DMS114 treated with DMSO at 0.1 percent for 48 hours (cell line): Measurements from ENCODE around the gene PRSS33.

Source experiments
- DNase-seq: peaks from one replicate; lab custom pipeline; 2025; ENCODE audit not compliant: unreplicated experiment; lab: John Stamatoyannopoulos, UW

The PRSS33 gene

DNA sequence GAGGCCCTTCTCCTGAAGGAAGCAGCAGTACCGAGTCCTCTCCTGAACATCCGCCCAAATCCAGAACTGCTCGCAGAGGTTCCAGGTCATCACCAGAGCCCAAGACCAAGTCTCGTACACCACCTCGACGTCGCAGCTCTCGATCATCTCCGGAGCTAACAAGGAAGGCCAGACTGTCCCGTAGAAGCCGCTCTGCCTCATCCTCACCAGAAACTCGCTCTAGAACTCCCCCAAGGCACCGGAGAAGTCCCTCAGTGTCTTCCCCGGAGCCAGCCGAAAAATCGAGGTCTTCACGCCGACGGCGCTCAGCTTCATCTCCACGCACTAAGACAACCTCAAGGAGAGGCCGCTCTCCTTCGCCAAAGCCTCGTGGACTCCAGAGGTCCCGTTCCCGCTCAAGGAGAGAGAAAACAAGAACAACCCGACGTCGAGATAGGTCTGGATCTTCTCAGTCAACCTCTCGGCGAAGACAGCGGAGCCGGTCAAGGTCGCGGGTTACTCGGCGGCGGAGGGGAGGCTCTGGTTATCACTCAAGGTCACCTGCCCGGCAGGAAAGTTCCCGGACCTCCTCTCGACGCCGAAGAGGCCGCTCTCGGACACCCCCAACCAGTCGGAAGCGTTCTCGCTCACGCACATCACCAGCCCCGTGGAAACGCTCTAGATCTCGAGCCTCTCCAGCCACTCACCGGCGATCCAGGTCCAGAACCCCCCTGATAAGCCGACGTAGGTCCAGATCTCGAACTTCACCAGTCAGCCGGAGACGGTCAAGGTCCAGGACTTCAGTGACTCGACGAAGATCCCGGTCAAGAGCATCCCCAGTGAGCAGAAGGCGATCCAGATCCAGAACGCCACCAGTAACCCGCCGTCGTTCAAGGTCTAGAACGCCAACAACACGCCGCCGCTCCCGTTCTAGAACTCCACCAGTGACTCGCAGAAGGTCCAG, 21.6 kb downstream of the PRSS33 start:
- no peak for DNase-seq

DNA sequence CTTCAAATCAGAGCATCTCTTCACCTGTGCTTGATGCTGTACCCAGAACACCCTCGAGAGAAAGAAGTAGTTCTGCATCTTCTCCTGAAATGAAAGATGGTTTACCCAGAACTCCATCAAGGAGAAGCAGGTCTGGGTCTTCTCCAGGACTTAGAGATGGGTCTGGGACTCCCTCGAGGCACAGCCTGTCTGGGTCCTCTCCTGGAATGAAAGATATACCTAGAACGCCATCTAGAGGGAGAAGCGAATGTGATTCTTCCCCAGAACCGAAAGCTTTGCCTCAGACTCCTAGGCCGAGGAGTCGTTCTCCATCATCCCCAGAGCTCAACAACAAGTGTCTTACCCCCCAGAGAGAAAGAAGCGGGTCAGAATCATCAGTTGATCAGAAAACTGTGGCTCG, 22.6 kb downstream of the PRSS33 start:
- no peak for DNase-seq

DNA sequence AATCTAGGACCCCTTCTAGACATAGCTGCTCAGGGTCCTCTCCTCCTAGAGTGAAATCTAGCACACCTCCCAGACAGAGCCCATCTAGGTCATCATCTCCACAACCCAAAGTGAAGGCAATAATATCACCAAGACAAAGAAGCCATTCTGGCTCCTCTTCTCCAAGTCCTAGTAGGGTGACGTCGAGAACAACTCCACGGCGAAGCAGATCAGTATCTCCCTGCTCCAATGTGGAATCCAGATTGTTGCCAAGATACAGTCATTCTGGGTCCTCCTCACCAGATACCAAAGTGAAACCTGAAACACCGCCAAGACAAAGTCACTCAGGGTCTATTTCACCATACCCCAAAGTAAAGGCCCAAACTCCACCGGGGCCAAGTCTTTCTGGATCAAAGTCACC, 24.2 kb downstream of the PRSS33 start:
- DNase-seq: no peak

DNA sequence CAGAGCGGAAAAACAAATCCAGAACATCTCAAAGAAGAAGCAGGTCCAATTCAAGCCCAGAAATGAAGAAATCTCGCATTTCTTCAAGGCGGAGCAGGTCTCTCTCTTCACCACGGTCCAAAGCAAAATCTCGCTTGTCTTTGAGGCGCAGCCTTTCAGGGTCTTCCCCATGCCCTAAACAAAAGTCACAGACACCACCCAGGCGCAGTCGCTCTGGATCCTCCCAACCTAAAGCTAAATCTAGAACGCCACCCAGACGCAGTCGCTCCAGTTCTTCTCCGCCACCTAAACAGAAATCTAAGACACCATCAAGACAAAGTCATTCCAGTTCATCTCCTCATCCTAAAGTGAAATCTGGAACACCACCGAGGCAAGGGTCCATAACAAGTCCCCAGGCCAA, 24.6 kb downstream of the PRSS33 start:
- DNase-seq: no peak

DNA sequence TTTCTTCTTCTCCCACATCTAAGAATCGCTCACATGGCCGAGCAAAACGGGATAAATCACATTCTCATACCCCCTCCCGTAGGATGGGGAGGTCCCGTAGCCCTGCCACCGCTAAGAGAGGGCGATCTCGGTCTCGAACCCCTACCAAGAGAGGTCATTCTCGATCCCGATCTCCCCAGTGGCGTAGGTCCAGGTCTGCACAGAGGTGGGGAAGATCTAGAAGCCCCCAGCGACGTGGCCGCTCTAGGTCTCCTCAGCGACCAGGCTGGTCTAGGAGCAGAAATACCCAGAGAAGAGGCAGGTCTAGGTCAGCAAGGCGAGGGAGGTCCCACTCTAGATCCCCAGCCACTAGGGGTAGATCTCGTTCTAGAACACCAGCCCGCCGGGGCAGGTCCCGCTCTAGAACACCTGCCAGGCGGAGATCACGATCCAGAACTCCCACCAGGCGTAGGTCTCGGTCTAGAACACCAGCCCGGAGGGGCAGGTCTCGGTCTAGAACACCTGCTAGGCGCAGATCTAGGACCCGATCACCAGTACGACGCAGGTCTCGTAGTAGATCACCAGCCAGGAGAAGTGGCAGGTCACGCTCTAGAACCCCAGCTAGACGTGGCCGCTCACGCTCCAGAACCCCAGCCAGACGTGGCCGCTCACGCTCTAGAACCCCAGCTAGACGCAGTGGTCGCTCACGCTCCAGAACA, 25.3 kb downstream of the PRSS33 start:
- no peak for DNase-seq

DNA sequence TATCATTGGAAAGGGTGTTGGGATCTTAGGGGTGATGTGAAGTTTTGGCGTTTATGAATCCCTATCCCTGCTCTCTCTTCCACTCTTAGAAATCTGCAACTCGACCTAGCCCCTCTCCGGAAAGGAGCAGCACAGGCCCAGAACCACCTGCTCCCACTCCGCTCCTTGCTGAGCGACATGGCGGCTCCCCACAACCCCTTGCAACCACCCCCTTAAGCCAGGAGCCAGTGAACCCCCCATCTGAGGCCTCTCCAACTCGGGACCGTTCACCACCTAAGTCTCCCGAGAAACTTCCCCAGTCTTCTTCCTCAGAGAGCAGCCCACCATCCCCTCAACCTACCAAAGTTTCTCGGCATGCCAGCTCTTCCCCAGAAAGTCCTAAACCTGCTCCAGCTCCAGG, 25.9 kb downstream of the PRSS33 start:
- DNase-seq: no peak

DNA sequence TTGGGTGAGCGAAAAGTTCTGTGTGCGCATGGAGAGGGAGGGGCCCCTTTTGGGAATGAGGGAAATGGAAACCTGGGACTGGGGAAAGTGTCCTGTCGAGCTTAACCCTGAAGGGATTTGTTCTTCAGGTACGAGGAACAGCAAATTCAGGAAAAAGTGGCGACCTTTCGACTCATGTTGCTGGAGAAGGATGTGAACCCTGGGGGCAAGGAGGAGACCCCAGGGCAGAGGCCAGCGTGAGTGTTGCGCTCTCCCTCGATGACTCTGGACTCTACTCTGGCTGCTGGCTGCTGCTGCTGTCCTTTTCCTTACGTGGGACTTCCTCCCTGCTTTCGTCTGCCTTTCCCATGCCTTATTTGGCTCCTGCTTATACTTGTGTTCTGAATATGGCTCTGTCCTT, 30.0 kb downstream of the PRSS33 start:
- no peak for DNase-seq

DNA sequence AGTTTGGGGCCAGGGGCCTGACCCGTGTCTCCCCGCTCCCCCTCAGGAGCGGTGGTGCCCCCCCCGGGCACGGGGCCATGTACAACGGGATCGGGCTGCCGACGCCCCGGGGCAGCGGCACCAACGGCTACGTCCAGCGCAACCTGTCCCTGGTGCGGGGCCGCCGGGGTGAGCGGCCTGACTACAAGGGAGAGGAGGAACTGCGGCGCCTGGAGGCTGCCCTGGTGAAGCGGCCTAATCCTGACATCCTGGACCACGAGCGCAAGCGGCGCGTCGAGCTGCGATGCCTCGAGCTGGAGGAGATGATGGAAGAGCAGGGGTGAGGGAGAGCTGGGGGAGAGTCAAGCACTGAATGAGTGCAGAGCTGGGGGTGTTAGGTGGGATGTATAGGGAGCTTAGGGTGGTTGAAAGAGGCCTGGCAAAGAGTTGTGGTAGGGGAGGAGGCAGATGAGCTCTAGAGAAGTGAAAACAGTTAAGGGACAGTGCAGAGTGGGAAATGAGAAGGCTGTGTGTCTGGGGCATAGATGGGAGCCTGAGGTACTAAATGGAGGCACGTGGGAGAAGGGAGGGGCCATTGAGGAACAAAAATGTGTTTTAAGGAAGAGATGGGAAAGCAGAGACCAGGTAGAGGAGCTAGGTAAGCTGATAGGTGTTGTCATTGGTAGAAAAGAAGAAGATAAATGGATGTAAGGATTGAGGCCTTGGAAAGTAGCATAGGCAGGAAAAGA, 30.9 kb downstream of the PRSS33 start:
- no peak for DNase-seq

DNA sequence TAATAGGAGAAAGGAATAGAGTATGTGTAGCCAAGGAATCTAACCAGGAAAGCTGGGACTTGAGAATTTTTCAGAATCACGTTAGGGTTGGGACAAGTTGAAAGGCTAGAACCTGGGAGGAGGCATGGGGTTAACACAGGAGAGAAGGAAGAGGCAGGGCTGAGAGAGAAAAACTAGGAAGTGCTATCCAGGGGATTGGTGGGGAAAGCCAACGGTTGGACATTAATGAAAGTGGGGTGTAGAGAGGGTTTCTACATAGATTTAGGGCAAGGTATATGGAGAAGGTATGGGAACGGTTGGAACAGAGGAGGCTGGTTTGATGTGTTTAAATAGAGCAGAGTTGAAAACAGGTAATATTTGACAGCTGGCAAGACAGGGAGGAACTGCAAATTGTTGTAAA, 32.2 kb downstream of the PRSS33 start:
- no peak for DNase-seq

DNA sequence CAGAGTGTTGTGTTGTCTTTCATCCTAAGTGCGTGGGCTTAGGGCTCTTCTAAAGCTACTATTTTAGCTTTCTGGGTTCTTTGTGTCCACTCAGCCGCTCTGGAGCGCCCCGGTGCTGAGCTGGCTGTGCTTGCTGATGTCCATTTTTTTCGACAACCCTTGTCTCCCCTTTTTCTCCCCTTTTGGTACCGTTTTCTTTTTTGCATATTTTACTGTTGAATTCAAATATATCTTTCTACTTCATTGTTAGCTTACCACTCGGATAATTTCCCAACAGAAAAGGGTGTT, 33.7 kb downstream of the PRSS33 start:
- DNase-seq: no peak

DNA sequence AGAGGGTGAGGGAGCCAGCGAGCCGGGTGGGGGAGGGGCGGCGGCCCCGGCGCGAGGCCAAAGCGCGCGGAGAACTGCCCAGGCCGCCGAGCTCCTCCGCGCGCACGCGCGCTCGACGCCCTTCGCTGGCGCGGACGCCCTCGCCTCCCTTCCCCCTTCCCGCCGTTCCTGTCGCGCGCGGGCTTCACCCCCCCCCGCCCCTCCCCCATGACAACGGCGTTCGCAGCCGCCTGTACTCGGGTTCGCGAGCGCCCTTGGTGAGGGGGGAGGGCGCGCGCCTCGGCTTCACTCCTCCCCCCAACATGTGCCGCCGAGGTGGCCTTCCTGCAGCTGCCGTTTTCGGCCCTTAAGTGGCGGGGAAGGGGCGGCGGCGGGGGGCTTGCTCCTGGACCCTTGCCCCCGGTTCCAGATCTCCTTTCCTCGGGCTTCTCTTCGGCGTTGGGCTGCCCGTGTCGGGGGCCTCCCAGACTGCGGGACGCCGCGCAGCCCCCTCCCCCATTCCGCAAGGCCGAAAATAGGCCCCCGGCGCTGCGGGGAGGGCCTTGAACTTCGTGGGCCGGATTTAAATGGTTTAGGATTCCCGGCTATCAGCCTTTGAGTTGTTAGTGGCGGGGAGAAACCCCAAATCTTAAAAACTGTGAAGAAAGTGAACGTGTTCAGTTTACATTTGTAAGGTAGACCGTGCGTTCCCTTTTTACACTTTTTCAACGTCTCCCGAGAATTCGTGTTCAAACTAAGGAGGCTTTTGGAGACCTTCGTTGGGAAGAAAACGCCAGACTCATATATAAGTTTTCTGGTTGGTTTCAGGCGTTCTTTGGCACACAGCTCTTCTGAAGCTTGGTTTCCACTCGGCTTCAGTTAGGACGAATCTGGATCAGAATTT, 34.3 kb downstream of the PRSS33 start:
- peak; percentile 58 for DNase-seq

DNA sequence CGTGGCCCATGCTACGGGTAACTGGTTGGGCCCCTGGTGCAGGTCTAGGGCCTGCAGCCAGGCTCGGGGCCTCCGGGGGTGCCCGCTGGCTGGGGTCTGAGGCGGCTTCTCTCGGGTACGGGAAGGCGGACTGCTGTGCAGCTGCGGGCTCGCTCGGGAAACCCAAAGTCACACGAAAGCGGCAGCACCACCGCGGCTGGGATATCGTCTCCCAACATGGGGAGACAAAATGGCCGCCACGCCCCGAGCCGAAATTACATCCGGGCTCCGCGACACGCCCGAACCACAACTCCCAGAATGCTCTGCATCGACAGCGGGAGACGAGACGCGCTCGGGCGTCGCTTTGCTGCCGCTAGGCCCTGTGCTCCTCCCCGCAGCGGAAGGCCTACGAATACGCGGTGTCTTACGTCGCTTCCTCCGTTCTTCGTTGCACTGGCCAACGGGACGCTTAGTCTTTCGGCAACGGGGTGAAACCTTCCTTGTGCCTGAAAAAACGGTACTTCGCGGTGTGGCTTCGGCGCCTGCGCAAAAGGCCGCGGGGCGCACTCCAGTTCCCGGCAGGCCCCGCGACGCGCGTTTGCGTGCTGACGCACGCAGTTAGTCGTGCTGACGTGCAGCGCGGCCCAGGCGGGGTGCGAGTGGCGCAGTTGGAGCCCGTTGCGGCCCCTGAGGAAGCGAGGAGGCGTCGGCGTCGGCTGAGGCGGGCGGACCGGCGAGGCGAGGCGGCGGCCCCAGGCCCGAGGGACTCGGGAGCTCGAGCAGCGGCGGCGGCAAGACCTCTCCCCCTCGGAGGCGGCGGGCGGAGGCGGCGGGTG, 35.1 kb downstream of the PRSS33 start, which contains the start of gene SRRM2:
TSS of gene SRRM2 (plus strand) at position 604 of the 815 bp plus-strand sequence. CDS start 3,727 bp downstream, outside the sequence.
- DNase-seq: peak; percentile 97

DNA sequence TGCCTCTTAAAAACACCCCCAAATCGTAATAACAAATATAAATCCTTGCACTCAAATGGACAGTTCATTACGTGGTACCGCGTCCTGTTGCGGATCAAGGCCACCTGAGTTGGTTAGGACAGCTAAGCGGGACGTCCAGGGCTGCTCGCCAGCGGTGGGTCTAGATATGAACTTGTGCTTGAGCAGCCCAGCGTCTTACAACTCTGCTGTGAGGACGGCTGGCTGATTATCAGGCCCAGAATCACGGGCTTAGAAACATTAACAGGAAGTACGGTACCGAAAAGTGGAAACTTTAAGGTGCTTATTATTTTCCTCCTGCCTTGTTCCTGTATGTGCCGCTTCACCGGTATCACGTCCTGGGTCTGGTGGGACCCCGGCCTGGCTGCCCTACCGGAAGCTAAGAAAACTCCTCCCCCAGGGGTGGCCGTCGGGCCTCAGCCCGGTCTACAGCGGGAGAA, 35.8 kb downstream of the PRSS33 start:
- DNase-seq: no peak

DNA sequence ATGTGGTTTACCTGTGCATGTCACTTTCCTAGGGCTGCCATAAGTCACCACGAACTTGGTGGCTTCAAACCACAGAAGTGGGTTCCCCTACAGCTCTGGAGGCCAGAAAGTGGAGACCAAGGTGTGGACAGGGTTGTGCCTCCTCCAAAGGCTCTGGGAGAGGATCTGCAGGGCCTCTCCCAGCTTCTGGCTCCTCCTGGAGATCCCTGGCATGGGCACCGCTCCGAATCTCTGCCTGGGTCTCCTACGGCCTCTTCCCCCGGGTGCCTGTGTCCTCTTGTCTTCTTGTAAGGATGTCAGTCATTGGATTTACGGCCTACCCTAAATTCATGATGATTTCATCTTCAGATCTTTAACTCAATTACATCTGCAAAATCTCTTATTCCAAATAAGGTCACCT, 37.4 kb downstream of the PRSS33 start:
- no peak for DNase-seq

DNA sequence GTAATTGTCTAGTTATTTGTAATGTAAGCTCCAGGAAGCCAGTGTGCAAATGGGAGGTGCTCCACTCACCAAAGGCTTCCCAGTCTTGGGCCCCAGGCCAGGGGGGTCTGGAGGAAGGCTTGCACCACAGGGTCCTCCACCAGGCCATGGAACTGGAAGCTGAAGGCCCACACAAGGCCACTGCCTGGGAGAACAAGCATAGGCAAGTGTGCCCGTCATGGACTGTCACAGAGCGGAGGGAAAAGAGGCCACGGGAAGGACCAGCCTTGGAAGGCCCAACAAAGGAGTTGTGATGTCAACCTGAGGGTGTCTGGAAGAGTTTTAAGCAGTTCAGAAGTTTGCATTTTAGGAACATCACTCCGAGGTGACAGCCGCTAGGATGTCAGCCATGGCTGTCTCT, 37.9 kb downstream of the PRSS33 start:
- no peak for DNase-seq

DNA sequence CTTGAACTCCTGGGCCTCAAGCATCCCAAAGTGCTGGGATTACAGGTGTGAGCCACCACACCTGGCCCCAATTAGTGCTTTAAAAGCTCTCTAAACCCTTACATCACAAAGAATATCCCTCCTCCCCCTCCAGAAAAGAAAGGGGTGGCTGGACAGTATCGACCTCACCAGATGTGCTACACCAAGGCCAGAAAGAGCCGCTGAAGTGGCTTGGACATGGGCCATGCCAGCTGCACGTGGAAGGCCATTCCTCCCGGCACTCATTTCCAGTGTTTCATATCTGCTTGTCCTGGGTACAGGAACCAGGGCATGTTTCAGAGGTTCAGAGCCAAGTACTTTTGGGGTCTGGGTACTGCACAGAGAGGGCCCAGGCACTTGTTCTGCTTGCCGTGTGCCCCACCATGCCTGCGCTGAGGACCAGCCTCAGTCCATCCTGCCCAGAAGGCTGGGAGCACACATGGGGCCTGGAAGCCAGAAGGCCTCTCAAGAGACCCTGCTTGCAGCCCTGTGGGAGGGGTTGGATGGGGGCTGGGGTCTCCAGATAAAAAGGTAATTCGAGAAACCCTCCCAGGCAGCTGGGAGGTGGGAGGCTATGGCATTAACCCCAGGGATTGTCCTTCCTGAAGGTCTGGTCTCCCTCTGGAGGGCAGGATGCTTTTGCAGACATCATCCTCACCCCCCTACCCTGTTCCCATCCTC, 38.5 kb downstream of the PRSS33 start:
- DNase-seq: no peak

DNA sequence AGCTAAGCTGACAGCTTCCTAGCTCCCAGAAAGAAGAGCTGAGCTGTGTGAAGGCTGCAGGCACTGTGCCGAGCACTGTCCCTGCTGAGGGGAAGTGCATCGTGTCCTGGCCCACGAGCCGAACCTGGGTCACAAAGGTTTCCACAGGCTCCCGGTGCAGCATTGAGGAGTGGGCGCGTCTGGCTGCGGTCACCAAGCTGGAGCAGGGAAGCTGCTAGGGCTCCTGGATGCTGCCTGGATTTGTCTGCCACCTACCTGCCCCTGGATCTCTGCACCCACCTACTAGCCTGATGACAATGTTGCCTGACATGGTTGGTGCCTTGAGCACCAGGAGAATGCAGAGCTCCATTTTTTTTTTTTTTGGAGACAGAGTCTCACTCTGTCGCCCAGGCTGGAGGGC, 41.4 kb downstream of the PRSS33 start:
- no peak for DNase-seq

DNA sequence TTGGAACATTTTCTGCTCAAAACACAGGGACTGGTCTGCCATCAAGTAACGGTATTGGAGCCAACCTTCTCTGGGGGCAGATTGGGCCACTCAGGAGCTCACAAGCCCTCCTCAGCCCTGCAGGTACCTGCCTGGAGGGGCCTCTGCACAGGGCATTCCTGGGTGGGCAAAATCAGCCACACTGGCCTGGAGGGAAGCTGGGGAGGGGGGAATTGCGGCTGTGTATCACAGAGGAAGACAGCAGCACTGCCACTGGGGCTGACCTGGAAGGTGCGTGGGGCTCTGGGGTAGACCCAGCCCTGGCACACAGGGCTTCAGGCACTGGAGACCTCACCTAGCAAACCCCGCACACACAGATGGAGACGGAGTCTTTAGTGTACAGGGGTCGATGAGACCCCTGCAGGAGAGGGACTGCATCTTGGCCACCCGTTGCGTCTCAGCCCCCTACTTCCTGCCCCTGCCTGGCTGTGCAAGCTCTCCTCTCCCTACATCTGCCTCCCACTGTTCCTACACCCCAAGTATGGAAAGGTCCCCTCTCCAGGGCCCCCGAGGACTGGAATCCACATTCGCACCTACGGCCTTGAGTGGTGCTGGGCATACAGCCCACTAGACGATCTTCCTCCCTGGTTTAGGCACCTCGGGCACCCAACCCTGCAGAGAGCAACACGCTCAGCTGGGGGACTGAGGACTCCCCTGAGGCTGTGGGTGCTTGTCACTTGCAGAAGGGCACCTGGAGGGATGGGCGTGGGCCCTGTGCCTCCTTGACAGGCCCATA, 42.1 kb downstream of the PRSS33 start:
- no peak for DNase-seq

DNA sequence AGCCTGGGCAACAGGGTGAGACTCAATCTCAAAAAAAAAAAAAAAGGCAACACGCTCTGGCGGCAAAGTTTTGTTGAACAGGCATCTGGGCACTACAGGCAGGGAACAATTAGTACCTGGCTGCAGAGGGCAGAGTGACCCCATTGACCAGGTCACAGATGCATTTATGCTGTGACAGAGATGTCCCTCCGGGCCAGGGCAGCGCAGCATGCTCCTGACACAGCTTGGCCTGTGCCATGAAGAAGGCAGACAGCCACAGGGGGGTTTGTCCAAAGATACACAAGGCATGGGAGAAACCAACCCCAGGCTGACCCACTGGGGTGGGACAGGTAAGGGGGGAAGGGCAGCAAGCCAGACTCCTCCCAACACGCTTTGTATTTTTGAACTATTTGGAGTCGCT, 42.6 kb downstream of the PRSS33 start:
- no peak for DNase-seq
